MCF 10A (cell line): ENCODE results near the gene RANBP9. TPM values are rescaled to one million over a fixed set of nuclear protein-coding genes. Genes with fewer than 3 reads are reported as not detected.

Experiments used
- BruUV-seq: library from RNA; stranded (reverse); fragments of 400-500 nt; replicated peaks from 2 replicates; lab custom pipeline; 2021; lab: Mats Ljungman, UMichigan
- CTCF ChIA-PET: fragments of 300-600 bp; sonication (Branson Sonifier 250); formaldehyde crosslinking; extraction: SDS; loops from one replicate; lab custom pipeline; 2021; ENCODE audit warnings: antibody characterized with exemption, inconsistent platforms; lab: Yijun Ruan, JAX
- POLR2A ChIA-PET: fragments of 300-600, 350-650 bp; sonication (Branson Sonifier 250); formaldehyde crosslinking; extraction: SDS; loops from one replicate; lab custom pipeline; 2020; ENCODE audit warnings: antibody characterized with exemption, inconsistent platforms; lab: Yijun Ruan, JAX
- DNase-seq: peaks from one replicate; pipeline ENCODE4 v3.0.0-alpha.2; 2018; ENCODE audit not compliant: unreplicated experiment
- H3K27ac Mint-ChIP-seq: one replicate; pipeline ENCODE4 v1.8.0; 2022; ENCODE audit warnings: mild to moderate bottlenecking, low read depth, mixed read lengths; ENCODE audit not compliant: unreplicated experiment
- H3K27me3 Mint-ChIP-seq: one replicate; pipeline ENCODE4 v1.8.0; 2022; ENCODE audit warnings: mixed read lengths; ENCODE audit not compliant: insufficient read depth, unreplicated experiment
- H3K36me3 Mint-ChIP-seq: one replicate; pipeline ENCODE4 v1.8.0; 2022; ENCODE audit warnings: mild to moderate bottlenecking, moderate library complexity, mixed read lengths; ENCODE audit not compliant: insufficient read depth, unreplicated experiment
- H3K4me1 Mint-ChIP-seq: one replicate; pipeline ENCODE4 v1.8.0; 2022; ENCODE audit warnings: mixed read lengths; ENCODE audit not compliant: insufficient read depth, unreplicated experiment
- H3K4me3 Mint-ChIP-seq: one replicate; pipeline ENCODE4 v1.8.0; 2022; ENCODE audit warnings: mild to moderate bottlenecking, moderate library complexity, mixed read lengths; ENCODE audit not compliant: unreplicated experiment
- H3K9me3 Mint-ChIP-seq: one replicate; pipeline ENCODE4 v1.8.0; 2022; ENCODE audit warnings: mixed read lengths; ENCODE audit not compliant: unreplicated experiment
- CTCF ChIP-seq: fragments of 200-600 bp; IDR thresholded peaks from one replicate; pipeline ENCODE4 v1.8.0; 2022; ENCODE audit warnings: antibody characterized with exemption, mild to moderate bottlenecking; ENCODE audit not compliant: unreplicated experiment
- intact Hi-C: fragments of 100-400 bp; cut with micrococcal nuclease; formaldehyde crosslinking; loops from 2 replicates; pipeline ENCODE4 v1.14.1; 2022
- total RNA-seq: library from RNA; stranded (reverse); gene quantifications from 2 replicates; pipeline ENCODE4 v1.2.3, GENCODE V29; 2022

Gene RANBP9
- total RNA-seq, 1 experiment from 2014 or later, result 48.0 TPM

DNA sequence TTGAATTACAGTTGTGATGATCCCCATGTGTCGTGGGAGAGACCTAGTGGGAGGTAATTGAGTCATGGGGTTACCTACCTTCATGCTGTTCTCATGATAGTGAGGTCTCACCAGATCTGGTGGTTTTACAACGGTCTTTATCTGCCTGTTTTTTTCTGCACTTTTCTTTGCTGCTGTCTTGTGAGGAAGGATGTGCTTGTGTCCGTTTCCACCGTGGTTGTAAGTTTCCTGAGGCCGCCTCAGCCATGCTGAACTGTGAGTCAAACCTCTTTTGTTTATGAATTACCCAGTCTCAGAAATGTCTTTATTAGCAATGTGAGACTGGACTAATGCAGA, 6.5 kb upstream of the RANBP9 start:
- Mint-ChIP-seq H3K4me3 (no peak overlapping the region), H3K27me3 (no peaks in the 10 kb centered on the region), H3K36me3 (peaks cover 6% of the 10 kb centered on the region), H3K9me3 (no peaks in the 10 kb centered on the region), H3K4me1 (peaks cover 5% of the 10 kb centered on the region), H3K27ac (no peak overlapping the region)
- no peak for DNase-seq
- TF ChIP-seq CTCF, result no peak
- BruUV-seq, result no TSS peak
- intact Hi-C loops, result no loop called here
- ChIA-PET CTCF (no interaction called here), POLR2A (no interaction called here)

GRCh38 chr6:13716955-13717295, 5.3 kb upstream of the RANBP9 start:
- no TSS peak for BruUV-seq
- DNase-seq, result no peak
- ChIA-PET POLR2A (interaction anchor here (1.2 kb wide), 1 partner anchor 46 kb away, joined by 4 read pairs; no protein-coding TSS in a partner anchor), CTCF (interaction anchor here (0.6 kb wide), 1 partner anchor 49 kb away, joined by 3 read pairs; no protein-coding TSS in a partner anchor)
- peaks cover 5% of the 10 kb centered on the region for H3K4me1 Mint-ChIP-seq
- no peak overlapping the region for H3K4me3 Mint-ChIP-seq
- intact Hi-C loops, result no loop called here
- H3K27ac Mint-ChIP-seq, result no peak overlapping the region
- peaks cover 6% of the 10 kb centered on the region for H3K36me3 Mint-ChIP-seq
- TF ChIP-seq CTCF, result no peak
- no peaks in the 10 kb centered on the region for H3K9me3 Mint-ChIP-seq
- H3K27me3 Mint-ChIP-seq, result no peaks in the 10 kb centered on the region

DNA sequence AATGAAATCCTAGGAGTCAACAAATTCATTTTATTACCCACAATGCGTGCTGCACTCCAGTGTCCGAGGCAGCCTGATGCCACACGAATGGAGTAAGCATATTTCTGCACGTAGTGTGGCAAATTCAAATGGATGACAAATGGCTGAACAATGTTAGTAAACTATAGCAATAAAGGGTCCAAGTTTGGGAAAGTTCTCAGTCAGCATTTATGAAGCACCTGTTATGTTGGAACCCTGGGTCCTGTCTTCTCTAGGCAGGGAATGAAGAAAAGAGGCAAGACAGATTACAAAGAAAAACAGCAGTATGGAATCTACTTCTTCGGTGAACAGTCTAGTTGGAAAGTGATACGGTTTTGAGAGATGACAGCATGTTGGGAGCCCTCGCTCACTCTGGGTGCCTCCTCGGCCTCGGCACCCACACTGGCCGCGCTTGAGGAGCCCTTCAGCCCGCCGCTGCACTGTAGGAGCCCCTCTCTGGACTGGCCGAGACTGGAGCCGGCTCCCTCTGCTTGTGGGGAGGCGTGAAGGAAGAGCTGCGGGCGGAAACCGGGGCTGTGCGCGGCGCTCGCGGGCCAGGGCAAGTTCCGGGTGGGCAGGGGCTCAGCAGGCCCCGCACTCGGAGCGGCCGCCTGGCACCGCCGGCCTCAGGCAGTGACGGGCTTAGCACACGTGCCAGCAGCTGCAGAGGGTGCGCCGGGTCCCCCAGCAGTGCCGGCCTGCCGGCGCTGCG, 4.8 kb upstream of the RANBP9 start:
- Mint-ChIP-seq H3K4me3 (no peak overlapping the region), H3K27ac (no peak overlapping the region), H3K4me1 (peaks cover 5% of the 10 kb centered on the region), H3K27me3 (no peaks in the 10 kb centered on the region), H3K9me3 (no peaks in the 10 kb centered on the region), H3K36me3 (peaks cover 6% of the 10 kb centered on the region)
- CTCF ChIA-PET, result interaction anchor here (0.6 kb wide), 1 partner anchor 49 kb away, joined by 3 read pairs; no protein-coding TSS in a partner anchor
- POLR2A ChIA-PET, result interaction anchor here (1.2 kb wide), 1 partner anchor 46 kb away, joined by 4 read pairs; no protein-coding TSS in a partner anchor
- TF ChIP-seq CTCF, result no peak
- intact Hi-C loops, result no loop called here
- BruUV-seq, result no TSS peak
- DNase-seq, result no peak

- intact Hi-C loops, result no loop called here
- peak; percentile 85 for DNase-seq
- POLR2A ChIA-PET, result no interaction called here
- no peak for TF ChIP-seq CTCF
- CTCF ChIA-PET, result no interaction called here
- no TSS peak for BruUV-seq
- H3K9me3 Mint-ChIP-seq, result no peaks in the 10 kb centered on the region
- H3K4me3 Mint-ChIP-seq, result no peak overlapping the region
- H3K27me3 Mint-ChIP-seq, result no peaks in the 10 kb centered on the region
- H3K36me3 Mint-ChIP-seq, result peaks cover 8% of the 10 kb centered on the region
- H3K4me1 Mint-ChIP-seq, result peaks cover 7% of the 10 kb centered on the region
- no peak overlapping the region for H3K27ac Mint-ChIP-seq
Measured at GRCh38 chr6:13715444-13715883, 3.8 kb upstream of the RANBP9 start.
